ENCODE data around the gene NAALADL2. TPM values are rescaled to one million over a fixed set of nuclear protein-coding genes. Genes with fewer than 3 reads are reported as not detected.

The NAALADL2 gene
- total RNA-seq, 1 experiment from 2014 or later, result 1.6 TPM

DNA sequence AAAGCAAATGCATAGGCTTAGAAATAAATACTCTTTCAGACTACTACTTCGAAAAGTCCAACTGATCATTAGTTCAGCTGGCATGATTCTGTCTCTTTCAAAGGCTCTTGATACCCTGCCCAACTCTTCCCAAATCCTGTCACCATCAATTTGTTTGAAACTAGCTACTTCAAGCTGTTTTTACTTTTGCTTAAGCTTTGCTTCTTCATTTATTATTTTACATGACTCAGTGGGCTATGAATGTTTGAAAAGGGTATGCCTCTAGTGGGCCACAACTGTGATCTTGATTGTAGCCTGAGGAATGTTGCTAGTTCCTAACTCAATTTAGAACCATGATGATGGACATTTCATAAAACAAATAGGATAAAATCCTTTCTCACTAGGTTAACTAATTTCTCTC is 340.8 kb downstream of the NAALADL2 start:
- Histone ChIP-seq H3K4me1 (ENCODE audit: insufficient read depth, low read length) (no peaks in the 10 kb centered on the region), H4K5ac (ENCODE audit: insufficient read length, low read depth, low read length) (no peak overlapping the region), H3K23ac (ENCODE audit: insufficient read length, low read depth, low read length) (no peak overlapping the region), H2BK12ac (ENCODE audit: insufficient read length, low read depth, low read length) (no peak overlapping the region), H3K9ac (ENCODE audit: extremely low read depth, insufficient read length, low read length) (no peak overlapping the region), H3K23me2 (ENCODE audit: insufficient read length, low read depth, low read length, poor library complexity, severe bottlenecking) (no peaks in the 10 kb centered on the region), H4K91ac (ENCODE audit: insufficient read length, low read depth, low read length) (no peak overlapping the region), H3K4ac (ENCODE audit: low read depth, low read length) (no peak overlapping the region), H3K79me2 (ENCODE audit: insufficient read depth, low read length) (no peaks in the 10 kb centered on the region), H2BK5ac (ENCODE audit: insufficient read length, low read length) (no peak overlapping the region), H2BK120ac (ENCODE audit: low read depth, low read length, poor library complexity, severe bottlenecking) (no peak overlapping the region), H3K79me1 (ENCODE audit: insufficient read depth, low read depth, low read length, poor library complexity, severe bottlenecking) (no peaks in the 10 kb centered on the region), H2BK15ac (ENCODE audit: low read depth, low read length) (no peak overlapping the region), H2AK5ac (ENCODE audit: insufficient read length, low read length) (no peak overlapping the region), H3T11ph (ENCODE audit: low read length) (no peak overlapping the region), H3K14ac (ENCODE audit: insufficient read depth, low read length) (no peak overlapping the region), H3K4me2 (ENCODE audit: insufficient read depth, insufficient read length, low read length) (no peak overlapping the region), H3K56ac (ENCODE audit: insufficient read length, low read depth, low read length) (no peak overlapping the region), H3K9me3 (ENCODE audit: control insufficient read depth, low read depth, low read length) (no peaks in the 10 kb centered on the region), H2AFZ (ENCODE audit: low read length) (no peak overlapping the region), H3K18ac (ENCODE audit: insufficient read length, low read depth, low read length) (no peak overlapping the region), H4K20me1 (ENCODE audit: control insufficient read depth, insufficient read depth, insufficient read length) (no peaks in the 10 kb centered on the region), H3K27ac (ENCODE audit: insufficient read length, low read depth, low read length) (no peak overlapping the region), H2BK20ac (ENCODE audit: low read depth, low read length, poor library complexity, severe bottlenecking) (no peak overlapping the region), H3K27me3 (ENCODE audit: insufficient read depth, low read length) (no peaks in the 10 kb centered on the region), H4K8ac (replicated peaks; ENCODE audit: insufficient read length, low read depth, low read length) (no peak overlapping the region)
- peaks cover 3 to 4% of the 10 kb centered on the region in 2 experiments for H3K4me1 Mint-ChIP-seq
- no CpG with 5 or more reads among the region's 1 CpG for WGBS (ENCODE audit: extremely low coverage, insufficient read length, low lambda C conversion rate)
- H3K27ac Mint-ChIP-seq, result no peak overlapping the region
- H3K4me3 Mint-ChIP-seq, result no peak overlapping the region
- no peaks in the 10 kb centered on the region for H3K27me3 Mint-ChIP-seq (ENCODE audit: low read depth)
- no peaks in the 10 kb centered on the region; a peak in 1 of 5 replicates for H3K9me3 Mint-ChIP-seq
- H3K36me3 Mint-ChIP-seq (ENCODE audit: insufficient read depth in 1 of 3, low read depth in 3 of 3), result peaks cover 0 to 5% (median 0%) of the 10 kb centered on the region in 3 experiments; a peak in 2 of 7 replicates
- no peak for TF ChIP-seq CTCF (conservative IDR thresholded peaks at IDR 0.05)
- DNase-seq, result no peak

Data from H9 (cell line).